Left ventricle myocardium inferior (tissue), 1 donor: Measurements from ENCODE around the gene RPL19. TPM values are rescaled to one million over a fixed set of nuclear protein-coding genes. Genes with fewer than 3 reads are reported as not detected.
"Not testable (repeated sequence)": the region's sequence is repeated elsewhere in the genome, so short reads cannot be mapped to it uniquely, and the experiment has no call there.

ENCODE experiments used
- DNase-seq: peaks from one replicate; pipeline ENCODE4 v3.0.0-alpha.2; 2020
- H3K27ac ChIP-seq: fragments of 200-600 bp; replicated peaks from 2 replicates; pipeline ENCODE4 v1.8.0; 2021
- H3K27me3 ChIP-seq: fragments of 200-600 bp; 2 replicates; pipeline ENCODE4 v1.8.0; 2021; ENCODE audit warnings: low read depth
- H3K36me3 ChIP-seq: fragments of 200-600 bp; 2 replicates; pipeline ENCODE4 v1.8.0; 2021
- H3K4me1 ChIP-seq: fragments of 200-600 bp; 2 replicates; pipeline ENCODE4 v1.8.0; 2021
- H3K4me3 ChIP-seq: fragments of 200-600 bp; 2 replicates; pipeline ENCODE4 v1.8.0; 2021; ENCODE audit warnings: mild to moderate bottlenecking, moderate library complexity
- H3K9me3 ChIP-seq: fragments of 200-600 bp; replicated peaks from 2 replicates; pipeline ENCODE4 v1.8.0; 2021
- intact Hi-C: fragments of 100-400 bp; cut with micrococcal nuclease; formaldehyde crosslinking; loops from one replicate; pipeline ENCODE4 v1.11.0; 2022
- total RNA-seq: library from RNA; stranded (reverse); fragmentation: NEBNext Ultra II Directional; extraction: Animal tissue kit (Norgen Biotek cat#: 25700); gene quantifications from one replicate; pipeline ENCODE4 v1.2.1, GENCODE V29; 2021
- TF ChIP-seq, protein P1 (sequence below): fragments of 200-600 bp; IDR thresholded peaks from 2 replicates; pipeline ENCODE4 v1.8.0; 2021; ENCODE audit warnings: antibody characterized with exemption, mild to moderate bottlenecking, borderline replicate concordance
- donor health status: DM: no; HTN: yes; CAD: no; lungs with severe emphysema.

Gene RPL19
- total RNA-seq, 1 donor from 2014 or later, result 944 TPM

GRCh38 chr17:39165178-39165840 is 34.8 kb upstream of the RPL19 start:
- peak overlapping the region; percentile 71 for H3K4me3 ChIP-seq
- H3K4me1 ChIP-seq, result peaks cover 40% of the 10 kb centered on the region
- DNase-seq, result no peak
- peak overlapping the region; percentile 53 for H3K27ac ChIP-seq
- no peaks in the 10 kb centered on the region for H3K36me3 ChIP-seq
- TF ChIP-seq, protein P1, sequence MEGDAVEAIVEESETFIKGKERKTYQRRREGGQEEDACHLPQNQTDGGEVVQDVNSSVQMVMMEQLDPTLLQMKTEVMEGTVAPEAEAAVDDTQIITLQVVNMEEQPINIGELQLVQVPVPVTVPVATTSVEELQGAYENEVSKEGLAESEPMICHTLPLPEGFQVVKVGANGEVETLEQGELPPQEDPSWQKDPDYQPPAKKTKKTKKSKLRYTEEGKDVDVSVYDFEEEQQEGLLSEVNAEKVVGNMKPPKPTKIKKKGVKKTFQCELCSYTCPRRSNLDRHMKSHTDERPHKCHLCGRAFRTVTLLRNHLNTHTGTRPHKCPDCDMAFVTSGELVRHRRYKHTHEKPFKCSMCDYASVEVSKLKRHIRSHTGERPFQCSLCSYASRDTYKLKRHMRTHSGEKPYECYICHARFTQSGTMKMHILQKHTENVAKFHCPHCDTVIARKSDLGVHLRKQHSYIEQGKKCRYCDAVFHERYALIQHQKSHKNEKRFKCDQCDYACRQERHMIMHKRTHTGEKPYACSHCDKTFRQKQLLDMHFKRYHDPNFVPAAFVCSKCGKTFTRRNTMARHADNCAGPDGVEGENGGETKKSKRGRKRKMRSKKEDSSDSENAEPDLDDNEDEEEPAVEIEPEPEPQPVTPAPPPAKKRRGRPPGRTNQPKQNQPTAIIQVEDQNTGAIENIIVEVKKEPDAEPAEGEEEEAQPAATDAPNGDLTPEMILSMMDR, result no peak
- no peaks in the 10 kb centered on the region for H3K27me3 ChIP-seq
- H3K9me3 ChIP-seq, result peaks cover 4% of the 10 kb centered on the region
- intact Hi-C loops, result loop anchor here (10.0 kb wide), 1 partner anchor 79 kb away; no protein-coding TSS in a partner anchor

DNA sequence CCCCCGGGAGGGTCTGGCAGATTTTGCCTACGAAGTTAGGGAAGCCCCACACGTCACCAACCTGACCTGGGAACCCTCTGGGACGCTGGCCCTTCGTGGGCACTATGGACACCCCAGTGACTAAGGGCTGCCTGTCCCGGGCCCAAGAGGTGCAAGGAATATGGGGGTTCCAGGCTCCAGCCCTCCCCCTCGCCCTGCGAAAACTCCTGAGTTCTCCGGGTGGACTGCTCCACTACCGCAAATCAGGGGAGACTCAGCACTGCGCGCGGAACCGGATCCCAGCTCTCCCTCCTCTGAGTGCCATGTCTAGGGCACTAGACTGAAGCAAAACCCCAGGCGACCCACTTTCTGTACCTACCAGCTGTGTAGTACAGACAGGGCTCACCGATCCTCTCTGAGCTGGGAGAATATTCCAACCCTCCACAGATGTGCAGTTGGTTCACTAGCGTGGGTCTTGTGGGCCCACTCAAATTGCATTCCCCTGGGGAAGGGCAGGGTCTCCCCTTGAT is 34.2 kb upstream of the RPL19 start, which contains the start of gene ARL5C:
ARL5C (minus strand) TSS at position 321 of the 509 bp plus-strand sequence. CDS start 401 bp downstream, outside the sequence.
- Histone ChIP-seq H3K36me3 (no peaks in the 10 kb centered on the region), H3K27ac (peak within 1 kb of the TSS; percentile 53), H3K9me3 (peaks cover 4% of the 10 kb centered on the region), H3K27me3 (no peaks in the 10 kb centered on the region), H3K4me3 (peak within 1 kb of the TSS; percentile 71), H3K4me1 (peaks cover 40% of the 10 kb centered on the region)
- intact Hi-C loops, result loop anchor here (10.0 kb wide), 1 partner anchor 79 kb away; no protein-coding TSS in a partner anchor
- DNase-seq, result no peak
- TF ChIP-seq, protein P1, result no peak

- H3K9me3 ChIP-seq, result peaks cover 4% of the 10 kb centered on the region
- H3K27ac ChIP-seq, result peak overlapping the region; percentile 41
- H3K4me1 ChIP-seq, result peaks cover 40% of the 10 kb centered on the region
- TF ChIP-seq, protein P1, result no peak
- no peaks in the 10 kb centered on the region for H3K36me3 ChIP-seq
- no peaks in the 10 kb centered on the region for H3K27me3 ChIP-seq
- H3K4me3 ChIP-seq, result no peak overlapping the region
- intact Hi-C loops, result loop anchor here (10.0 kb wide), 1 partner anchor 78 kb away; no protein-coding TSS in a partner anchor
- no peak for DNase-seq
Observed at GRCh38 chr17:39166437-39167335, 33.4 kb upstream of the RPL19 start.

GRCh38 chr17:39167476-39167875 is 32.6 kb upstream of the RPL19 start:
- no peaks in the 10 kb centered on the region for H3K36me3 ChIP-seq
- peaks cover 4% of the 10 kb centered on the region for H3K9me3 ChIP-seq
- peak overlapping the region; percentile 41 for H3K27ac ChIP-seq
- DNase-seq, result peak; percentile 50
- peaks cover 40% of the 10 kb centered on the region for H3K4me1 ChIP-seq
- H3K4me3 ChIP-seq, result no peak overlapping the region
- intact Hi-C loops, result loop anchor here (10.0 kb wide), 1 partner anchor 77 kb away; no protein-coding TSS in a partner anchor
- H3K27me3 ChIP-seq, result no peaks in the 10 kb centered on the region
- TF ChIP-seq, protein P1, result no peak

GRCh38 chr17:39168503-39168902 is 31.6 kb upstream of the RPL19 start:
- intact Hi-C loops, result loop anchor here (10.0 kb wide), 1 partner anchor 76 kb away; no protein-coding TSS in a partner anchor
- peaks cover 40% of the 10 kb centered on the region for H3K4me1 ChIP-seq
- H3K9me3 ChIP-seq, H3K27me3 ChIP-seq, DNase-seq, H3K36me3 ChIP-seq, H3K4me3 ChIP-seq, H3K27ac ChIP-seq: not testable (repeated sequence)
